Activated naive CD4-positive, alpha-beta T cell (primary cell): Measurements from ENCODE around the gene HNMT.
"Not testable (repeated sequence)": the region's sequence is repeated elsewhere in the genome, so short reads cannot be mapped to it uniquely, and the experiment has no call there.

Experiments used
- DNase-seq, 4 experiments: peaks; one replicate each; lab custom pipeline; 2025; lab: John Stamatoyannopoulos, UW

Gene HNMT

DNA sequence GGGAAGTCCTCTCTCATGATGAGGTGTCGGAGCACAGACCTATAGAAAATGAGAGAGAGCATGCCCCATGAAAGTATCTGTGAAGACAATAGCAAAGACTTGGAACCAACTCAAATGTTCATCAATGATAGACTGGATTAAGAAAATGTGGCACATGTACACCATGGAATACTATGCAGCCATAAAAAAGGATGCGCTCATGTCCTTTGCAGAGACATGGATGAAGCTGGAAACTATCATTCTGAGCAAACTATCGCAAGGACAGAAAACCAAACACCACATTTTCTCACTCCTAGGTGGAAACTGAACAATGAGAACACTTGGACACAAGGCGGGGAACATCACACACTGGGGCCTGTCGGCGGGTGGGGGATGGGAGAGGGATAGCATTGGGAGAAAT lies 79.3 kb downstream of the HNMT start:
- DNase-seq, result not testable (repeated sequence)

DNA sequence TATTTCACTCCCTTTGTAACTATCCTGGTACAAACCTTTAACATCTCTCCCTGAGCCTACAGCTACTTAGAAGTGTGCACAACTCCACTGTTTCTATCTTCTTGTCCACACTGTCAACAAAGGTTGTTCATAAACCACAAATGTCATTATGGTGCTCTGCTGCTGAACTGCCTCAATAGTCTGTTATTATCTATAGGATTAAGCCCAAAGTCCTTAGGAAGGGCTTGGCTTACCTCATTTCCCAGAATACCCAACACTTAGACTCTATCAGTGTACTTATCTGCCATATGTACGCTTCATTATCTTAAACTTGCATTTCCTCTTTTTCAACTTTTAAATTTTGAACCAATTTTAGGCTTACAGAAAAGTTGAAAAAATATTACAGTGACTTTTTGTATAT lies 94.2 kb downstream of the HNMT start:
- no peak for DNase-seq

DNA sequence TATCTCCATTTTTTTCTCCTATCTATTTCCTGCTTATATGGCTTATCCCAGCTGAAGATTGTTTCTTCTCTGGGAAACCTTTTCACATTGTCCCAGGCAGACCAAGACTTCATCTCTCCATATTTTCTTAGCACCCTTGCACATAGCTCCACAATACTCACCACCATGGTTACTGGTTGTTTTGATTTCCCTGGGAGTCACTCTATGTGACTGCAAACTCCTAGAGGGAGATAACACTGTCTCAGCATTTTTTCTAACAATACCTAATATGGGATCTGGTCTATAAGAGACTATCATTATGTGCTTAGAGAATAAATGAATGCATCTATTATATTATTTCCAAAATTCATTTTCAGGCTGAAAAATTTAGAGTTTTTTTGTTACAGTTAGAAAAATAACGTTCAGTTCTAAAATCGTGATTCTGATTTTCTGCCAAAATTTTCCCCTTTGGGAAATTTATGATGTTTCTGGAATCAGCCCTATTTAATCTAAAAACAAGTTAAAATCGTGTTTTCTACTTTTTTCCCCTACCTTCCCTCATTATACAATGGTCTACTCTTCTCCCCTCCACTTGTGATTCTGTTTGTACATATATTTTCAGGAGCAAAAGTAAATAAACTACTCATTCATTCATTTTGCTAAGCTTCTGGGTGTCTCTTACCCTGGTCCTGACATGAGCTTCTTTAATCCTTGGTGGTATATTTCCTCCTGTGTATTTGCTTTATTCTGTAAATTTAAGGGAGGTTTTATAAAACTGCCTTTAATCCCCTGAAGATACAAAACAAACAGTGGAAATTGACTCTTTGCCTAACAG lies 95.4 kb downstream of the HNMT start:
- no peak for DNase-seq

DNA sequence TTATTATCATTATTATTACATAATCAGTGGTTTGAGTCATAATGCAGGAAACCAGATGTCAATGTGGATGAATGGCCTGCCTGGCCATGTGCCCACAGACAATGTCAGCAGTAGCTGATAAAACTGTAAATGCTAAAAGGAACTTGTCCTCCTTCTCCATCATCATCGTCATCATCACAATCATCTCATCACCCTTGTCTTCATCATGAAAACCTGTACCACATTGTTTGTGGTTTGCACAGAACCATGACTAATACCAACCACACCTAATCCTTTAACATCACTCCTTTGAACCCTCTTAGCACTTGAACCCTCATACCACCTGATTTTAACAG lies 96.0 kb downstream of the HNMT start:
- DNase-seq, result no peak

DNA sequence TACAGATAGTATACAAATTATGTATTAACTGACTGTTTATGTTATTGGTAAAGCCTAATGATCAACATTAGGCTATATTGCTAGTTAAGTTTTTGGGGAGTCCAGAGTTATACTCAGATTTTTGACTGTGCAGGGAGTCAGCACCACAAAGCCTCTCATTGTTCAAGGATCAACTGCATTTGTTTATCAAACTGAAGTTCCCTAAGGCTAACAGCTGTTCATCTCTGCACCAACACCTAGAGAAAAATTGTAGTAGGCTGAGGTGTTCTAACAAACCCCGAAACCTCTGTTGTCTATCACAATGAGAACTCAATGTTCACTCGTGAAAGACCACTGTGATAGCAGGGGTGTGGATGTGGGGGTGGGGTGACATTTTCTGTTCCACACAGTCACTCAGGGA lies 97.7 kb downstream of the HNMT start:
- DNase-seq, result no peak

DNA sequence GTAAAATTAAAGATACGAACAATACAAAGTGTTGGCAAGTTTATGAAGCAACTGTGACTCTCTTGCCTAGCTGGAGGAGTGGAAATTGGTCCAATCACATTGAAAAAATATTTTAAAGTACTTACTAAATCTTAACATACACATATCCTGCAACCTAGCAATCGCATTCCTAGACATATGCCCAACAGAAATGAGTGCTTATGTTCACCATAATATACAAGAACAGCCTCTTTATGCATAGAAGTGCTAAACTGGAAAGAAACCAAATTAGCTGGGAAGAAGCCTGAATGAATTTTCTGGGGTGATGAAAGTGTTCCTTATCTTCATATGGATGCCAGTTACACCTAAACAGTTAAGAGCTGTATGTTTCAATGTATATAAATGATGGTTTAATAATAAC lies 98.9 kb downstream of the HNMT start:
- DNase-seq, result no peak
